SK-MEL-5 (cell line): Measurements from ENCODE around the gene RMDN2. TPM values are rescaled to one million over a fixed set of nuclear protein-coding genes. Genes with fewer than 3 reads are reported as not detected.
A peak's percentile ranks its signal among the peaks of the same experiment; 100 is the strongest.
"Not testable (repeated sequence)": the region's sequence is repeated elsewhere in the genome, so short reads cannot be mapped to it uniquely, and the experiment has no call there.

Experiments
- DNase-seq: peaks from one replicate; pipeline ENCODE4 v3.0.0-alpha.2; 2016; ENCODE audit warnings: low read depth, low spot score
- in situ Hi-C: cut with HindIII; loops from 2 replicates; pipeline ENCODE4 v1.10.0; 2016; ENCODE audit warnings: low sequenced_read_pairs, high pct_unique_total_duplicates, low pct_unique_long_range_greater_than_20kb
- total RNA-seq: library from RNA; depleted of rRNA; stranded (reverse); fragments of >200 nt; shearing (Covaris generic); gene quantifications from 2 replicates; pipeline ENCODE4 v1.2.3, GENCODE V29; 2014

RMDN2 gene
- total RNA-seq, 1 experiment from 2014 or later = 14.3 TPM

GRCh38 chr2:38013158-38013752, 88.2 kb downstream of the RMDN2 start:
- DNase-seq = no peak
- in situ Hi-C loops = no loop called here

DNA sequence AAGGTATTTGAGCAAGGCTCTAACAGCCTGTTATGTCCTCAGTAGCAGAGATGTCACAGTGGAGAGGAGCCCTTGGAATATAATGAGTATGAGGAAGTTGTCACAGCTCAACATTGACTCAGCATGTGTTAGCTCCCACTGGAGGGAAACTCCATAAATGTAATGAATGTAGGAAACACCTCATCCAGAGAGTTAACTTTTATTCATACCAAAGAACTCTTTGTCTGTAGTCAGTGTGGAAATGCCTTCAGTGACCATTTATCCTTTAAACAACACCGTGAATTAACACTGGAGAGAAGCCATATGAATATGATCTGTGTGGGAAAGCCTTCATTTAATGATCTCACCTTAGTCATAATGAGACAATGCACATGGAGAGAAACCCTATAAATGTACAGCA, 91.1 kb downstream of the RMDN2 start:
- no peak for DNase-seq
- in situ Hi-C loops = no loop called here

GRCh38 chr2:38017836-38018235, 92.7 kb downstream of the RMDN2 start:
- no peak for DNase-seq
- in situ Hi-C loops = no loop called here

GRCh38 chr2:38020359-38021069, 95.4 kb downstream of the RMDN2 start:
- in situ Hi-C loops, DNase-seq: not testable (repeated sequence)

DNA sequence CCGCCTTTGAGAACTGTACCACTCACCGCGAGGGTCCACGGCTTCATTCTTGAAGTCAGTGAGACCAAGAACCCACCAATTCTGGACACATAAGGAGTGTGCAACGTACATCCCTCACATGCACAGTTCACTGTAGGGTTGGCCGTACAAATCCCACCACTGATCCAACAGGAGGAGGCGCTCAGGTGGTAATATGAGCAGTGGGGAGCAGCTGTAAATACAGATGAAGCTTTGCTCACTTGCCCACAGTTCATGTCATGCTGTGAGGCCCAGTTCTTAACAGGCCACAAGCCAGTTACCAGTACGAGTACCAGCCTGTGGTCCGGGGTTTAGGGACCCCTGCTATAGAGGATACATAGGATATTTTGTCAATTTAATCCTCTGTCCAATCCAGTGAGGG, 96.5 kb downstream of the RMDN2 start:
- DNase-seq = no peak
- in situ Hi-C loops = no loop called here

- in situ Hi-C loops = no loop called here
- DNase-seq = no peak
Measured at GRCh38 chr2:38026846-38027245, 101.8 kb downstream of the RMDN2 start.

GRCh38 chr2:38028829-38029228, 103.7 kb downstream of the RMDN2 start:
- in situ Hi-C loops = no loop called here
- DNase-seq = no peak

- DNase-seq = no peak
- in situ Hi-C loops = no loop called here
Measured at GRCh38 chr2:38029512-38029911, 104.4 kb downstream of the RMDN2 start.

GRCh38 chr2:38030635-38031355, 105.7 kb downstream of the RMDN2 start:
- DNase-seq = no peak
- in situ Hi-C loops = no loop called here

GRCh38 chr2:38032946-38033345, 107.9 kb downstream of the RMDN2 start:
- DNase-seq = peak; percentile 9
- in situ Hi-C loops = no loop called here

DNA sequence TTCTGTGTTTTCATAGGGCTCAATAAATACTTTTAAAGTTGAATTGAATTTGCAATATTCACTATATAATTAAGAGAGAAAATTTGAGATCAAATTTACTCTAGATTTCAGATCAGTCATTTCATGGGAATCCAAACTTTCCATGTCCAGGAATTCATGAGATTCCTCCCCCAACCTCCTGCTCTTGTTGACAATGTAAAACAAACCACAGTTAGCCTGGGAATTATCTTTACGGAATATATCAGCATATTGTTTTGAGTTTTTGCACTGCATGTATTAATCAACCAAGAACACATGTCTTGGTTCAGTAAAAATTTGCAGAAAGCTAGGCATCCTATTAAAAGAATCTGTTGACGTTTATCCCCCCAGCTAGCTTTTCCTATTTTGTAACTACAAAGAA, 108.6 kb downstream of the RMDN2 start:
- in situ Hi-C loops = no loop called here
- no peak for DNase-seq

- no peak for DNase-seq
- in situ Hi-C loops = no loop called here
Measured at GRCh38 chr2:38035968-38036367, 110.9 kb downstream of the RMDN2 start.

- in situ Hi-C loops = no loop called here
- no peak for DNase-seq
Measured at GRCh38 chr2:38037325-38037724, 112.2 kb downstream of the RMDN2 start.

GRCh38 chr2:38037757-38038621, 112.9 kb downstream of the RMDN2 start:
- in situ Hi-C loops = no loop called here
- DNase-seq = no peak

DNA sequence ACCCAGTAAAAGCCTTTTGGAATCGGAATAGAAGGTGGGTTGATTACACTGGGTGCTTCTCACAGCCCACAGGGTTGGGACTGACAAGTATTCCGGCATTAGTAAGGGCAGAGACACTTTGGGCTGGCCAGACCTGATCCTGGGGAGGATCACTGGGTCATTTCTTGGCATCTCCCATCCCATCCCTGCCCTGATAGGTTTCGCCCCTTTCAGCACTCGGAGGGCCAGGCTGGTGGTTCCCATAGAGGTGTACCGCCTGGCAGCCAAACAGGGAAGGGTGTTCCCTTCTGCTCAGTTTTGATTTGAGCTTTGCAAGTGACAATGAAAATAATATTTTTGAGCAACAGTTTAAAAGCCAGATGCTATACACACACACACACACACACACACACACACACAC, 113.6 kb downstream of the RMDN2 start:
- DNase-seq = no peak
- in situ Hi-C loops = no loop called here

DNA sequence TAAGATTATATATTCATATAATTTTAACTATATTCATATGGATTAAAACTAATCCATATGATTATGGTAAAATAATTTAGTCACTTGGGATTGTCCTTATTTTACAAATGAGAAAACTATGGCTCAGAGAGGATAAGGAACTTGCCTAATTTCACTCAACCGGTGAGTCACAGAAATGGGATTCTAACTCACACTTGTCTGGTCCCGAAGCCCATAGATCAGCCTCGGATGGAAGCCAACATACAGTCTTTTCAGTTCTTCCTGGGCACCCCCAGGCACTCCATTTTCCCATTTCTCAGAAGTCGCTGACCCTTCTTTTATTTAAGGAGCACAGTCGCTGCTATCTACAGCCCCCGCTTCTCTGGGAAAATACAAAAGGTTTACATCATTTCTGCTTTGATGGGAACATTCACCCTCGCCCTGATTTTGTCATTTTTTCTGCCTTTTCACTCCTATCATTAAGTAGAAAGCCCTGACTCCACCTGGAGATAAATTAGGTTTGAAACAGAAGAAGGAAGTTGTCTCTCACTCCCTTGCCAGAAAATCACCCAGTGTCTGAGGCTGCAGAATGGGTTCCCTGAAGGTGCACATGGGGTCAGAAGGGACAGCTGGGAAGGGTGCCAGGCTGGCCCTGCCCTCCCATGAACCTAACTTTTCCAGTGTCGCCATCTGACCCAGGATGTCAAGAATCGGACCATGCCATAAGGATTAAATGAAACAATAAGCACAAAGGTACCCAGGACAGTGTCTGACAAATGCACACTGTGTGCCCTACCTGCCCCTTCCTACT, 114.2 kb downstream of the RMDN2 start:
- no peak for DNase-seq
- in situ Hi-C loops = no loop called here

- no peak for DNase-seq
- in situ Hi-C loops = no loop called here
Measured at GRCh38 chr2:38045811-38046210, 120.7 kb downstream of the RMDN2 start.
